Erythroblast (primary cell): ENCODE measurements around the gene BRCC3.
A peak's percentile ranks its signal among the peaks of the same experiment; 100 is the strongest.

ENCODE experiments used
- DNase-seq, 2 experiments: peaks; one replicate each; lab custom pipeline; 2025; lab: John Stamatoyannopoulos, UW
- GATA1 ChIP-seq: IDR thresholded peaks from 2 replicates; pipeline ENCODE4 v1.6.1; 2011; ENCODE audit warnings: low read depth, mild to moderate bottlenecking, control low read depth, low read length, moderate library complexity
- POLR2A ChIP-seq: IDR thresholded peaks from 2 replicates; pipeline ENCODE4 v1.6.1; 2011; ENCODE audit warnings: mild to moderate bottlenecking, low read length

Gene BRCC3

GRCh38 chrX:155071694-155072280, 479 bp downstream of the BRCC3 start:
- DNase-seq = peak in 1 of 2 experiments; percentile 50
- TF ChIP-seq GATA1 (no peak), POLR2A (no peak)

DNA sequence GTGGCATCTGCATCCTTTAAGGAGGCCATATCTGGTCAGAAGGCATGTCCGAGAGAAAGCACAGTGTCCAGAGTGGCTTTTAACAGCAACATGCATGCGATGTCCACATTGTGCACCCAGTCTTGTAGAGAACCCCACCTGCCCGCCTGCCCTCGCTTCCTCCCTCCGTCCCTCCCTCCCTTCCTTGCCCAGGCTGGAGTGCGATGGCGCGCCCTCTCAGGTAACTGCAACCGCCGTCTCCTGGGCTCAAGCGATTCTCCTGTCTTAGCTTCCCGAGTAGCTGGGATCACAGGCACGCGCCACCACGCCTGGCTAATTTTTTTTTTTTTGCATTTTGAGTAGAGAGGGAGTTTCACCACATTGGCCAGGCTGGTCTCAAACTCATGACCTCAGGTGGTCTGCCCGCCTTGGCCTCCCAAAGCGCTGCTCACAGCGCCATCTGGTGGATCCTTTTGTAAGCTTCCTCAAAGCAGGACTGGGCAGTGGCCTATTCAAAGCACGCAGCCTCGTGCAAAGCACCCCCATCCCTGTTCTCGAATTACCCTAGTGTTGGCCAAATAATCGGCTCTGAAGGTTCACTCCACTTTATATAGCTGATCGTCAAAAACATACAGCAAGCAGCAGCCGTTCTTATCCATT, 15.0 kb downstream of the BRCC3 start:
- peak; percentile 57 to 75 for DNase-seq
- TF ChIP-seq GATA1 (no peak), POLR2A (no peak)

DNA sequence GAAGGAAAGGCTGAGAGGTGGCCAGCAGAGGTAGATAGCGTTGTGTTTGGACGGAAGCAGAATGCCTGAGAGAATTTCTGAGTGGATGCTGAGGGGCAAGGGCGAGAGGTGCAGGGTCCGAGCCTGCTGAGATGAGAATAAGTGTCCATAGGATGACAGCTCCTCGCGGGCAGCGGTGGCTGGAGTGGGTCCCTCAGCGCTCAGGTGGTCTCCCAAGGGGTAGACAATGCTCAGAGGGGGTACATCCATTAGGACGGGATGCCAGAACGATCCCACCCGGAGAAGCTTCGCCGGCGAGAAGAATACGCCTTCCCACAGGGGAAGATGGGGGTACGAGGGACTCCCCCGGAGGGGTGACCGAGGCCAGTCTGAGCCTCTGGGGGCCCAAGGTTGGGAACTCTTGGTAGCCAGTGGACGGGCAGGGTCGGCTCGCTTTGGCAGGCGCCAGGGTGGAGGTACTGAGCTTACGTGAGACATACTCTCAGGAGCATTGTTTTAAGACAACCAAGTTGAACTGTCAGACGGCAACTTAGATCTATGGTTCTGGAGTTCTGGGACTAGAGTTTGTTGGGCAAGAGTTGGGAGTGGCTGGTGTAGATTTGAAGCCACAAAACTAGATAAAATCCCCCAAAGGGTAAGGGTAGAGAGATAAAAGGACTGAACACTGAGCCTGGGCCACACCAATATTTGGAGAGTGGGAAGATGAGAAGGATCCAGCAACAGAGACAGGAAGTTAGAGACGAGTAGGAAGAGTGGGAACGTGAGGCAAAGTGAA, 15.8 kb downstream of the BRCC3 start:
- peak; percentile 10 to 34 for DNase-seq
- no peak for TF ChIP-seq GATA1
- no peak for TF ChIP-seq POLR2A

- peak; percentile 47 to 66 for DNase-seq
- TF ChIP-seq GATA1 (no peak), POLR2A (no peak)
These were observed 23.3 kb downstream of the BRCC3 start for GRCh38 chrX:155094468-155095061.

- no peak for DNase-seq
- TF ChIP-seq POLR2A (no peak), GATA1 (no peak)
These were observed 34.6 kb downstream of the BRCC3 start for GRCh38 chrX:155105919-155106318.

DNA sequence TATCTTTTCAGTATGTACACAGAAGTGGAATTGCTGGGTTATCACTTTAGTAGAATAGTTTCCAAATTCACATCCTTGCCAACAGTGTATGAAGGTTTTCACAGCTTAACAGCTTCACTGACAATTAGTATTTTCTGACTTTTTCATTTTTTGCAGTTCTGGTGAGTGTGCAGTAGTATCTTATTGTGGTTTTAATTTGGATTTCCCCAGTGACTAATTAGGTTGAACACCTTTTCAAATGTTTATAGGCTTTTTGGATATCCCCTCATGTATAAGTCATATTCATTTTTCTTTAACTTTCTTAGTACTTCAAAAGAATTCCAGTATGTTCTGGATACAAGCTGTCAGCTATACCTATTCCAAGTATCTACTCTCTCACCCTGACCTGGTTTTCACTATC, 37.1 kb downstream of the BRCC3 start:
- no peak for DNase-seq

GRCh38 chrX:155112171-155112570, 40.9 kb downstream of the BRCC3 start:
- DNase-seq = no peak
- TF ChIP-seq POLR2A (no peak), GATA1 (no peak)

More for the DNA sequence above, 37.1 kb downstream of the BRCC3 start:
- no peak for TF ChIP-seq GATA1
- no peak for TF ChIP-seq POLR2A

- no peak for TF ChIP-seq GATA1
- TF ChIP-seq POLR2A = no peak
- DNase-seq = no peak
These were observed 41.8 kb downstream of the BRCC3 start for GRCh38 chrX:155113097-155113496.

DNA sequence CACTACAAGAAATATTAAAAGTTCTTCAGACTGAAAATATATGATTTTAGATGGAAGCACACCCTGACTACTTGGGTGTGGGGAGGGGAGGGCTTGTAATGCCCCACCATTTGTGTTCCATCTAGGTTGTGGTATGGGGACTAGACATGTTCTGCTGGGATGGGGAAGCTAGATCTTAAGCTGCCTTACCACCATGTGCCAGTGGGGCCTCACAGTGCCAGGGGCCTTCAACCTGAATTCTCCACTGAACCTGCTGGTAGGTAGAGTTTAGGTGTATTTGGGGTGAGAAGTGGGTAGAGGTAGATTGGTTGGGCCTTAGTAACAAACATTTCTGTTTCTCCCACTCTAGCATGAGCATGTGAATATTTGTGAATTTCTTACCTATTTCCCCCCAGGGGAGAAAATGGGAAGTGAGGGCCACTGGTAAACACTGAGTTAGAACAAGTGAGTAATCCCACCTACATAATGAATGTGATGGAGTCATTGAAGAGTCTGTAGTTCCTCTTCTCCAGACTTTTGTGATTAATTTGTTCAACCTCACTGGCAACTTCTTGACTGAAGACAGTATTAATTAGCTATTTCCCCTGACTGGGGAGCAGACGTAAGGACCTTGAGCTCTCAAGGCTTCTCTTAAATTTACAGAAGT, 44.0 kb downstream of the BRCC3 start:
- TF ChIP-seq GATA1 = no peak
- TF ChIP-seq POLR2A = no peak
- DNase-seq = no peak

DNA sequence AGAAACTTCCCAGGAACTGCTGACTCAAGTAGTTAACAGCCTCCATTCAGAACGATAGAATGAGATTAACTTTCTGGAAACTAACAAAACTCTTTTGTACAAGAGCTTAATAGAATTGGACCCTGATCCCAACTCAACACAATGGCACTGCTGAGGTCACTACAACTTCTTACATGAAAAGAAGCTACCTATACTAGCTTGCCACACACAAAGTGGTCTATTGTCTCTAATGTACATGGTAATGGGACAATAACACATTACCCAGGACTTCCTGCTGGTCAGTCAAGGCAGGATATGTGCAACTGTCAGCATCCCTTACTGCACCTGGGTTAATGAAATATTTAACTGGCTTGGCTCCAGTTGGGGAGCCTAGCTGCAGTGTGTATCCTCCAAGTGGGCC, 56.2 kb downstream of the BRCC3 start:
- TF ChIP-seq GATA1 (no peak), POLR2A (no peak)
- peak in 1 of 2 experiments; percentile 54 for DNase-seq

GRCh38 chrX:155127940-155128339, 56.6 kb downstream of the BRCC3 start:
- DNase-seq = peak; percentile 55 to 90
- no peak for TF ChIP-seq POLR2A

DNA sequence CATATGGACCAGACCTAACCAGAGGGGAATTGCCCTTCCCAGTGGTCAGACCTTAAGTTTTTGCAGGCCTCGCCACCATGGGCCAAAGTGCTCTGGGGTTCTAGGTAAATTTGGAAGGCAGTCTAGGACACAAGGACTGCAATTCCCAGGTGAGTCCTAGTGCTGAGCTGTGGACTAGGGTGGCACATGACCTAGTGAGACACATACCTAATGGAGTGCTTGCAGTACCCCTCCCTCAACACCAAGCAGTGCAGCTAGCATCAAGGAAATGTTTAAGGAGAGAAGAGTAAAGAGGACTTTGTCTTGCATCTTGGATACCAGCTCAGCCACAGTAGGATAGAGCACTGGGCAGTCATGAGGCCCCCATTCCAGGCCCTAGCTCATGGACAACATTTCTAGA, 60.8 kb downstream of the BRCC3 start:
- no peak for TF ChIP-seq POLR2A
- TF ChIP-seq GATA1 = no peak
- DNase-seq = no peak

DNA sequence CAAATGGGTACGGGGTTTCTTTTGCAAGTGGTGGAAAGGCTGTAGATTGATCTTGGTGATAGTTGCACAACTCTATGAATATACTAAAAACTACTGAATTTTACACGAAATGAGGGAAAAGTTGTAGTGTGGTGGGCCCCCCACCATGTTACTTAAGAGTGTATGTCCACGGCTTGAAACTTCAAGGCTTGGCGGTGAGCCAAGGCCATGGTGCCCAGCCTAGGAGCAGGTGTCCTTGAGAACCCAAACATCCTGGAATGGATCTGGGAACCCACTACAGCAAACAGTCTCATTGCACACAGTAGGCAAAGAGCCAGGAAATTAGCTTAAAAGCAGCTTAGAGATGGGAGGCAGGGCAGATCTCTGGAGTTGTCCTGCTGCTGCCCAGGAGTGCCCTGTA, 62.9 kb downstream of the BRCC3 start:
- TF ChIP-seq POLR2A (no peak), GATA1 (no peak)
- no peak for DNase-seq
